H1 (cell line): ENCODE measurements around the gene CBFB.

Source experiments
- GABPA ChIP-seq: IDR thresholded peaks from 2 replicates; pipeline ENCODE4 v1.6.1; 2011; ENCODE audit warnings: mild to moderate bottlenecking, low read length, moderate library complexity, borderline replicate concordance; ENCODE audit not compliant: insufficient read depth
- GTF2F1 ChIP-seq: IDR thresholded peaks from 2 replicates; pipeline ENCODE4 v1.6.1; 2012; ENCODE audit warnings: low read depth, low read length, improper control_type of control experiment, borderline replicate concordance
- HDAC2 ChIP-seq, 2 experiments: fragments of 300-600 bp in 1 of 2; sonication (generic) in 1 of 2; IDR thresholded peaks; 2 replicates each; pipeline ENCODE4 v1.6.1; 2011 to 2012; ENCODE audit warnings: low read depth in 2 of 2, low read length in 2 of 2, mild to moderate bottlenecking in 2 of 2, moderate library complexity in 2 of 2, borderline replicate concordance in 1 of 2, inconsistent platforms in 1 of 2
- POLR2AphosphoS5 ChIP-seq: IDR thresholded peaks from 2 replicates; pipeline ENCODE4 v1.6.1; 2011; ENCODE audit warnings: low read depth, low read length
- SIN3A ChIP-seq, 2 experiments: IDR thresholded peaks in 1 of 2; conservative IDR thresholded peaks in 1 of 2; 2 replicates each; pipeline ENCODE4 v1.6.1; 2011 to 2012; ENCODE audit warnings: low read length in 2 of 2, improper control_type of control experiment in 1 of 2, low read depth in 1 of 2, mild to moderate bottlenecking in 1 of 2
- SUZ12 ChIP-seq: fragments of 200-600 bp; sonication (generic); IDR thresholded peaks from 2 replicates; pipeline ENCODE4 v1.6.1; 2012; ENCODE audit warnings: mild to moderate bottlenecking, inconsistent platforms, low read length, moderate library complexity, mixed read lengths

DNA sequence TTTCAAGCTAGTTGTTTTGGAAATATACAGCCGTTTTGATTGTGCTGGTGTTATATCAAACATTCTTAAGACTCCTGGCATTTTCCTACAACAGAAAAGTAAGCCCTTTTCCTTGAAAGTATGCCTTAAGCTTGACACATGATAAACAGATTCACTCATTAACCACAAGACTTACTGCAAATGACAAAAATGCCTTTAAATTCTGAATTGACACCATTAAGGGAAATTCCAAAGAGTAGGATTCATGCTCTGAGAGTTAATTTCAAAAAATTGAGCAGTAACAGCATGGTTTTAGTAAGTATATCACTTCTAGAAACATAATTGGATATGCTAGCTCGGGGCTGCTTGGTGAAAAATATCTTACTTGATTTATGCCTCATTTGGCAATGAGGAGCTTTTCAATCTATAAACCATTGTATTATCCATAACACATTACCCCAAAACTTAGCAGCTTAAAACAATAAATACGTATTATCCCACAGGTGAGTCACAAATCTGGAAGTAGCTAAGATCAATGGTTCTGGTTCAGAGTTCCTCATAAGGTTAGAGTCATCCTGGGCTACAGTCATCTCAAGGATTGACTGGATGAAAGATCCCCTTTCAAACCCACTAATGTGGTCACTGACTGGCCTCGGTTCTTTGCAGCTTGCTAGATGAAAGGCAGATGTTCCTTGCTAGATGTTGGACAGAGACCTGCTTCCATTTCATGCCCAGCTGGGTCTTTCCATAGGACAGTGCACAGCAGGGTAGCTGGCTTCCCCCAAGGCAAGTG lies 72.5 kb downstream of the CBFB start:
- TF ChIP-seq SIN3A (conservative IDR thresholded peaks at IDR 0.05 in 1 of 2, IDR thresholded peaks at IDR 0.05 in 1 of 2; ENCODE audit: low read depth in 1 of 2, low read length in 2 of 2) = no peak
- TF ChIP-seq GABPA = no peak
- TF ChIP-seq GTF2F1 = no peak
- no peak for TF ChIP-seq POLR2AphosphoS5
- TF ChIP-seq HDAC2 (IDR thresholded peaks at IDR 0.05; ENCODE audit: borderline replicate concordance in 1 of 2, low read depth in 2 of 2, low read length in 2 of 2) = no peak
- no peak for TF ChIP-seq SUZ12
